DOHH2 (cell line): ENCODE results near the gene AGBL4.

Experiments used
- EZH2phosphoT487 ChIP-seq: fragments of 200-600 bp; sonication (generic); IDR thresholded peaks from 2 replicates; pipeline ENCODE4 v1.6.1; 2017; ENCODE audit warnings: borderline replicate concordance, mild to moderate bottlenecking, antibody characterized with exemption, low read length, moderate library complexity, mixed read lengths
- TF ChIP-seq, protein P1 (sequence below): fragments of 200-600 bp; sonication (generic); IDR thresholded peaks from one replicate; pipeline ENCODE4 v1.5.1; 2014; ENCODE audit warnings: antibody characterized with exemption, mild to moderate bottlenecking, low read depth, low read length; ENCODE audit not compliant: poor library complexity, severe bottlenecking

DNA sequence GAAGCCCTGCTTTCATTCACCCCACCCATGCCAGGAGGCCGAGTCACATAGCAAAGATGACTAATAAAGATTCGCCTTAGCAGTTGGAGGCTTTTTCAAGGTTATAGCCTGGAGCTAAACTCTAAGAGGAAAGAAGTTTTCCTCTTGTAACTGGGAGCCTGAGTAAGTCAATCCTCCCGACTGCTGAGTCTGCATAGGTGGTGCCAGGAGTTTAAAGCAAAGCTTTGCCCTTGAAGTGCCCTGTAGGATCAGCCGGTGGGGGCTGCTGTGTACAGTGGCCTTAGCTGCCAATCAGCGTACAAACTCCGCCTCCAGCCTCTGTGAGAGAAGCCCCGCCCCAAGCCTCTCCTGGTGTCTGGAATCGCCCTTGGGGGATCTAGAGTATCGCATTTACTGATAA lies 1404.2 kb downstream of the AGBL4 start:
- TF ChIP-seq, protein P1, sequence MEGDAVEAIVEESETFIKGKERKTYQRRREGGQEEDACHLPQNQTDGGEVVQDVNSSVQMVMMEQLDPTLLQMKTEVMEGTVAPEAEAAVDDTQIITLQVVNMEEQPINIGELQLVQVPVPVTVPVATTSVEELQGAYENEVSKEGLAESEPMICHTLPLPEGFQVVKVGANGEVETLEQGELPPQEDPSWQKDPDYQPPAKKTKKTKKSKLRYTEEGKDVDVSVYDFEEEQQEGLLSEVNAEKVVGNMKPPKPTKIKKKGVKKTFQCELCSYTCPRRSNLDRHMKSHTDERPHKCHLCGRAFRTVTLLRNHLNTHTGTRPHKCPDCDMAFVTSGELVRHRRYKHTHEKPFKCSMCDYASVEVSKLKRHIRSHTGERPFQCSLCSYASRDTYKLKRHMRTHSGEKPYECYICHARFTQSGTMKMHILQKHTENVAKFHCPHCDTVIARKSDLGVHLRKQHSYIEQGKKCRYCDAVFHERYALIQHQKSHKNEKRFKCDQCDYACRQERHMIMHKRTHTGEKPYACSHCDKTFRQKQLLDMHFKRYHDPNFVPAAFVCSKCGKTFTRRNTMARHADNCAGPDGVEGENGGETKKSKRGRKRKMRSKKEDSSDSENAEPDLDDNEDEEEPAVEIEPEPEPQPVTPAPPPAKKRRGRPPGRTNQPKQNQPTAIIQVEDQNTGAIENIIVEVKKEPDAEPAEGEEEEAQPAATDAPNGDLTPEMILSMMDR, result no peak
- TF ChIP-seq EZH2phosphoT487, result no peak
